ENCODE data around the gene CDH19.
"Not testable (repeated sequence)": the region's sequence is repeated elsewhere in the genome, so short reads cannot be mapped to it uniquely, and the experiment has no call there.

Gene CDH19

DNA sequence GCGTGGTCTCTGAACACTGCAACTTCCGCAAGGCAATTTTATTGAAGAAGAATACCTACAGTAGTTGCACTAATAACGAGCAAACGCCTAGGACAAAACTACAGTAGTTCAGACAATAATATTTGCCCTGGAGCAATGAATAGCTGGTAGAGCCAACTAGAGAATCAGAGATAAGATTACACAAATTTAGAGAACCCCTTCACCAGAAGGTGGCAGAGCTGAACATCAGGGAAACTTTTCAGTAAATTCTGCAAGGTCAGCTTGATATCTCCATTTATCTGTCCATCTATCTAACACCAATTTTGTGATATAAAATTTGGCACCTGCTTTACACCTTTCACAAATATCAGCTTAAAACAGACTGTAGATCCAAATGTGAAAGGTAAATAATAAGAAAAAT lies 43.8 kb downstream of the CDH19 start:
- peak; percentile 94 for FAIRE-seq

- no peak for FAIRE-seq
These were observed 45.1 kb downstream of the CDH19 start for GRCh38 chr18:66558773-66559172.

DNA sequence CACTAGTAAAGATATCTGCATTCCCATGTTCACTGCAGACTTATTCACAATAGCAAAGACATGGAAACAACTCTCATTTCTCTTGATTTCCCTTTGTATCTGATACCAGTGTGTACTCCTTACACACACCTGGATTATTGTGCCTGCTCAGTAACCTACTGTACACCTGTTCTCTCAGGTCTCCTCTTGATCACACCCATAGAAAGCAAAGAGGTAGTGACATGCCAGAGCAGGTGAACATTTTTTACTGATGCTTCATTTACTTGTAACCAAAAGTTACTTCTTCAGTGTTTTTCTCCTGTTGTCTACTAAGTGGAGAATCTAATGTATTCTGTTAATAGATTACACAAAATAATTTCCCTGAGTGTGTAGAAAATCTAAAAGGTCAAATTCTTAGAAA lies 46.8 kb downstream of the CDH19 start:
- no peak for FAIRE-seq

GRCh38 chr18:66555585-66555984 lies 48.3 kb downstream of the CDH19 start:
- FAIRE-seq: no peak

DNA sequence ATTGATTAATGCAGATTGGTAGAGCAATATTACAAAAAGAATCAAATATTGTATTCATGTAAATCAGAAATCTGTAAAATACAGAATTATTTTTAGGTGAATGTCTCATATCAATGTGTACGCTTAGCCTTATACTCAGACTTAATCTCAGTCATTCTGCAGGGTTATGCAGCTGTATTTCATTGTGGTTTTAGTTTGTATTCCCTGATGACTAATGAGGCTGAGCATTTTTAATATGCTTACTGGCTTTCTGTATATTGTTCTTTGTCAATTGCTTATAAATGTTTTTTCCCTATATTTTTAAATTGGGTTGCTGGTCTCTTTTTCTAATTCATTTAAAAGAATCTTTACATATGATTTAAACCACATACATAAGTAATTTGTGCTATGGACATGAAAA lies 50.1 kb downstream of the CDH19 start:
- no peak for FAIRE-seq

- no peak for FAIRE-seq
These were observed 53.5 kb downstream of the CDH19 start for GRCh38 chr18:66550366-66550765.

- no peak for FAIRE-seq
These were observed 55.1 kb downstream of the CDH19 start for GRCh38 chr18:66548747-66549146.

- no peak for FAIRE-seq
These were observed 69.8 kb downstream of the CDH19 start for GRCh38 chr18:66534110-66534509.

DNA sequence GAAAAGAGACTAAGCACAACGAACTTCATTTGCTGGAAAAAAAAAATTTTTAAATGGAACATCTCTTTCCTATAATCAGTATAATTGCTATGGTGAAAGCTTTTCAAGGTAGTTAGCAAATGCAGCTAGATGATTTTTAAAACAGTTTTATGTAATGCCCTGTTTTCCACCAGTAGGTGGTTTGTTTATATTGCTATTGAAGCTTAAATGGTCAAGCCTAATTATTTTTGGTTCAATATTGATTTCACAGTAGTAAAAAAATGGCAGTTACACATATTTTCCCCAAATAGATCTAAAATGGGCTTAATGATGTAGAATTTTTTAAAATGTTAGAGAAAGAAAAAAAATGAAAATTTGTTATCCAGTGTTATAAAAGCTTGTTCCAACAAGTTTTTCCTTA lies 70.2 kb downstream of the CDH19 start:
- FAIRE-seq: no peak

DNA sequence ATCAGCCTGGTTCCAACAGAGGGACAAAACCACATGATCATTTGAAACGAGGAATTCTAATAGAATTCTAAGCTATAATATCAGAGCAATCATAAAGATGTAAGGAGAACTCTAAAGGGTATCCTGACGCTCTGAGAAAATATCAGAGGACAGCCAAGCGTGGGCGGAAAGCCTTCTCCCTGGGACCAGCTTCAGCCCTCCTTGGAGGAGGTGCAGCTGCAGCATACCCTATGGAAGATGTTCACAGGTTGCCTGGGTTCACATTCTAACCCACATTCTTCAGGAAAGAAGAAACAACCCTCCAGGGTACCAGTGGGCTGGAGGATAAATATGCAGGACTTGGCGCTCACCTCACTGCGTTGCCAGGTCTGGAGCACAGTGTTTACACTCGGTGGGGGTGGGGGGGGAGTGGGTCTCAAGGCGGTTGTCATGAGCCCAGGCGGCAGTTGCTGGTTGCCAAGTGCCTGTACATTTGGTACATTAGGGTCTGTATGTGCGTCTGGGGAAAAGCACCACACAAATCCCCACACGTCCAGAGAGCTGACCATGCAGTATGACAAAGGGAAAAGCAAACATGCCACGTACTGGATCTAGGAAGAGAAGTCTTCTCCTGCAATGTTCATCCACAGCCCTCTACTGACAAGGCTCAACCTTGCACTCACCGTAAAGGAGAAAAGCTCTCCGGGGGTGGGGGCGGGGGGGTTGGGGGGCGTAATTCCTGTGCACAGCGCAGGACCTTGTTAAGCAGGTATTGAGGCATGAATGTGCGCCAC lies 80.5 kb downstream of the CDH19 start:
- no peak for FAIRE-seq

DNA sequence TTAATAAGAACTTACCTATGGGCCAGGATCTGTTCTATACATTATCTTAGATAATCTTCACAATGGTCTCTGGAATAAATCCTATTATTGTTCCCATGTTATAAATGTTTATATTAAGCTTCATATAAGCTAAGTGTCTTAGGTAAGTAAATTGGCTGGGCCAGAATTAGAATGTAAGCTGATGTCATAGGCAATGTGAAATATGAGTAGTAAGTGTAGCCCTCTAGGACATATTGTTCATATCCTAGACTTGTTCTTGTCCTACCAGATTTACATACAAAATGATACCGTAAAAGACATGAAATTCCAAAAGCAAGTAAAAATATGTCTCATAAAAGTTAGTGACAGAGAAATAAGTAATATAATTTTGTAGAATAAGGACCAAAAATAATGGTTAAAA lies 89.9 kb downstream of the CDH19 start:
- FAIRE-seq: no peak

DNA sequence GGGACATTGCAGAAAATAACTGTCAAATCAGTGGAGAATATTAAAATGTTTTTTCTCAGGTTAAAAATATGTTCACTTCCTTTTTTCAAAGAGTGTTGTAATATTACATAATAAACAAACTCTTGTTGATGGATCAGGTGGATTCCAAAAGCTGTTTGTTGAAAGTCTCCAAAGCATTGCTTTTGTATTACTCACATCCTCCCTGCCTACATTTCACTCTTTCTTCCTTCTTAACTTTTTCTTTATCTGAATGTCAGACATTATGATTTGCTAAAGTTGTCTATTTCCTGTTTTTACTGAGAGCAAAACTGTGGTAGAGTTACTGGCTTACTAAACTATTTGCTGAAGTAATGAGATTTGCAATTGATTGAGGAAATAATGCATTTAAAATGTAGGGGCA lies 92.1 kb downstream of the CDH19 start:
- FAIRE-seq: no peak

- FAIRE-seq: no peak
These were observed 92.6 kb downstream of the CDH19 start for GRCh38 chr18:66511289-66511688.

DNA sequence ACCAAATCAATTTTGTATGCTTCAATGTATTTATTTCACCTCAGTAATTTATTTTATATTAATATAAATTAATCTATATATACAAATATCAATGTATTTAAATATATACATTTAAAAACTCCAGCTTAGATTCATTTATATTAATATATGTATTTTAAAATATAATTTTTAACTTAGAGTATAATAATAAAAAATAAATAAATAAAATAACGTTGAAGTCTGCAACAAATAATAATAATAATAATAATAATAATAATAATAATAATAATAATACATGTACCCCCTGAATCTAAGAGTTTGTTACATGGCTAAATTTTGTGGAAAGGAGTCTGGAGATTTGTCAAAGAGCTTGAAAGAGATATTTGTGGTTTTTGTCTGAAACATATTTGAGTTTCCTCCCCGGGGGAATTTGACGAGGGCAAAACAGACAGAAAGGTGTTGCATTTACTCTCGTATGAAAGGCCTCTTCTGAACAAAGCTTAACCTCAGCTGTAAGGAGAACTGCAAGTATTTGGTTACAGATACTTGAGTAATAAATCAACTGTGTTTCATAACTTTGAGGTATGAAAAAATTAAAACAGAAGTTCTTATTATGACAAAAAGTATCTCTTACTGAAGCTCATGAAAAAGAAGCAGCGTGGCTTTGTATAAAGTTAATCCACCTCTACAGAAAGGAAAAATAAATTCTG lies 93.4 kb downstream of the CDH19 start:
- FAIRE-seq: peak; percentile 33

DNA sequence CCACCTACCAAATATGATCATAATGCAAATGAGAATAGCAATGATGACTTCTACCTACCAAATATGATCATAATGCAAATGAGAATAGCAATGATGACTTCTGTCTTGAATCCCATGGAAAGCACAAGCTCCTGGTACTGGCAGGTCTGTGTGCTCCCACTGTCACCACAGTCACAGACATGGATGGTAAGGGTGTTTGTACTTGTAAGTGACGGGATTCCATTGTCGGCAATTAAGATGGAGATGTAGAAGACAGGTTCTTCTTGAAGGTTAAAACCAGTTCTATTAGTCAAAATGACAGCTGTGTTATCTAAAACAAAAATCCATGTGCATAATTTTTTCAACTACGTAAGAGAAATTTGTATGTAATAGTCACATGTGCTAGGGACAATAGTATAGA lies 95.0 kb downstream of the CDH19 start:
- FAIRE-seq: no peak

- FAIRE-seq: no peak
These were observed 97.7 kb downstream of the CDH19 start for GRCh38 chr18:66506178-66506577.

DNA sequence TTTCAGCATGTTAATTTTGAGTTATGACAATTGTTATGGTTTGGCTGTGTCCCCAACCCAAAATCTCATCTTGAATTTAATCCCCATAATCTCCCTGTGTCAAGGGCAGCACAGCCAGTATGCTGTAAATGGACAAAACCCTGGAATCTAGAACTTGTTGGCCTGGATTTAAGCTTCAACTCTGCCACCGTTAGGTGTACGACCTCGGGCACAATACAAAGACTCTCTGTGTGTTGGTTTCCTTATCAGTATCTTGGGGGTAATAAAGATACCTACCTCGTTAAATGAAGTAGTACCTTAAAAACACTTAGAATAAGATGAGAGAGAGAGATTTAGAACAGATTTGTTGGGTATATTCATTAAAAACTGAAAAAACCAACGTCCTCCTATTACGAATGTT lies 106.5 kb downstream of the CDH19 start:
- no peak for FAIRE-seq

GRCh38 chr18:66495844-66496243 lies 108.0 kb downstream of the CDH19 start:
- peak; percentile 56 for FAIRE-seq

DNA sequence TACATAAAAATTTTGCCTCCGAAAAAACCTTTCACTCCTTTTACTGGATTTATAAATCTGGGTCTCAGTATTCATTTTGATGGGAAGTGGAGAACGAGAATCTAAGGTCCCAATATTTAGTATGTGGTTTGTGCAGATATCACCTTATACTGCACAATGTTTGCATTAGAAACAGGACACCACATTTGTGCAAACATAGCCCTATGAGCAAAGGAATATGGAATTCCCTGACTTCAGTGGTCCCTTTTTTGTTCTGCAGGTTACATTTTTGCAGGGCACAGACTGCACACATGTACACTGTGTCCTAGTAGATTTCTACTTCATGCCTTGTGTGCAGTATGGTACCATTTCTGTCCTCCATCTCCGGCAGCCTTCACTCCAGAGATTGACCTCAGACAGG lies 130.0 kb downstream of the CDH19 start:
- no peak for FAIRE-seq

DNA sequence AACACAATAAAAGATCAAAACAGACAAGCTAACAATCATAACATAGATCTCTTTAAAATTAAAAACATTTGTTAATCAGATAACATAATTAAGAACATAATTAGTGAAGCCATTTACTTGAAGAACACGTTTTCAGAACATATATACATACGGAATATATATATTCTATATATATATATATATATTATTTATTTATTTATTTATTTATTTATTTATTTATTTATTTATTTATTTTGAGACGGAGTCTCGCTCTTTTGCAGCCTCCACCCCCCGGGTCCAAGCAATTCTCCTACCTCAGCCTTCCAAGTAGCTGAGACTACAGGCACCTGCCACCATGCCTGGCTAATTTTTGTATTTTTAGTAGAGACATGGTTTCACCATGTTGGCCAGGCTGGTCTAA lies 137.7 kb downstream of the CDH19 start:
- FAIRE-seq: not testable (repeated sequence)

GRCh38 chr18:66461344-66461743 lies 142.5 kb downstream of the CDH19 start:
- FAIRE-seq: no peak

DNA sequence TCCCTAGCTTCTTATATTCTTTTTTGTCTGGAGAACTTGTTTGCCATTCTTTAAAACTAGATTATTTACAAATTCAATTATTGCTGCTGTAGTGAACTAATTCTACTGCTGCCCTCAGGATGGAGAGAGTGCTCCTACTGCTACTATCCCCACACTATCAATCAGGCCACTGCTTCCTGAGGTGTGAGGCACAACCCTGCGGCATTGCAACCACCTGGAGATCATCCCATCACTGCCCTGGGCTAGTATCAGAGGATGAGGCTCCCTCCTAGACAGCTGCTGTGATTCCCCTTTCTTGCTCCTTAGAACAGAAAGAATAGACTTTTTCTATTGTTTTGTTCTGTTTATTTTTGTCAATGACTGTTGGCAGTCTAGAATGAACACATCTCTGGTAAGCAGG lies 146.6 kb downstream of the CDH19 start:
- no peak for FAIRE-seq

Measured in islet of Langerhans (tissue), 1 donor.